BLaER1 (cell line): Measurements from ENCODE around the gene GFAP.

Experiments
- H3K27ac ChIP-seq: shearing (Covaris generic); formaldehyde crosslinking; 2 replicates; pipeline ENCODE4 v1.8.1; 2022
- H3K27me3 ChIP-seq: shearing (Covaris generic); formaldehyde crosslinking; 2 replicates; pipeline ENCODE4 v1.8.1; 2022
- H3K36me3 ChIP-seq: shearing (Covaris generic); formaldehyde crosslinking; 2 replicates; pipeline ENCODE4 v1.8.1; 2022
- H3K4me1 ChIP-seq: shearing (Covaris generic); formaldehyde crosslinking; 2 replicates; pipeline ENCODE4 v1.8.1; 2022
- H3K4me2 ChIP-seq: shearing (Covaris generic); formaldehyde crosslinking; 2 replicates; pipeline ENCODE4 v1.8.1; 2022
- H3K4me3 ChIP-seq: shearing (Covaris generic); formaldehyde crosslinking; 2 replicates; pipeline ENCODE4 v1.8.1; 2022
- H3K9ac ChIP-seq: shearing (Covaris generic); formaldehyde crosslinking; 2 replicates; pipeline ENCODE4 v1.8.1; 2022
- H3K9me3 ChIP-seq: shearing (Covaris generic); formaldehyde crosslinking; 2 replicates; pipeline ENCODE4 v1.8.1; 2022
- H4K20me1 ChIP-seq: shearing (Covaris generic); formaldehyde crosslinking; 2 replicates; pipeline ENCODE4 v1.8.1; 2022
- Cebpa-rat ChIP-seq: shearing (Covaris generic); IDR thresholded peaks from 2 replicates; pipeline ENCODE4 v1.8.1; 2022

The GFAP gene

DNA sequence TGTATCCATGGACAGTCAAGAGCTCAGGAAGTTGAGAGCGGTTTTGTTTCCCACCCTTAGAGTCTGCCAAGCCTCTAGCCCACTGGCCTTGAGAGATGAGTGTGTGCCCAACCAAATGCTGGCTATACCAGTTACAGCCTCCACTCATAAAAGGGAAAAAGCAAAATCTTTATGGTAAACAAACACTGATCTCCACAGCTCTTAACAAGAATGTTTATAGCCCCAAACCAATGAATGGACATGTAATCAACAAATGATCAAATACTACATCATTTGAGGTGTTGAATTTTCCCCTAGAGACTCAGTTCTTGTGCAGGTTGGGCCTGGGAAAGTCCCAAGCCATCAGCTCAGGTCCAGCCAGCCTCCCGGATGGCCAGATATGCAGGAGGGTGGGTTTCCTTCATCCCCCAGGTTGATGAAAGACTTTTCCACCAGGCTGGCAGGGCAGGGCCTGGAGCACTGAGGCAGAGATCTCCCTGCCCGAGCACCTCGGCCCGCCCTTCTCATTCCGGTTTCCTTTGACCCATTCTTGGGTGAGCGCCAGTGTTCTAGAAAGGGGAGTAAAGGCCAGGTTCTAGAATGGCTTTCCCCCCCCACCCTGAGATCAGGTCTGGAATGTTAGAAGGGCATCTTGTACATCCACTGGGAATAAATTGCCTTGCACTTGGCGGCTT lies 12.2 kb downstream of the GFAP start:
- H3K4me3 ChIP-seq, result no peak overlapping the region
- no peaks in the 10 kb centered on the region for H3K36me3 ChIP-seq
- H3K9ac ChIP-seq, result no peak overlapping the region
- H3K9me3 ChIP-seq, result no peaks in the 10 kb centered on the region
- no peak overlapping the region for H3K4me2 ChIP-seq
- H3K4me1 ChIP-seq, result peaks cover 32% of the 10 kb centered on the region
- peaks cover 3% of the 10 kb centered on the region; the same call in 1 of the 2 replicates for H4K20me1 ChIP-seq
- TF ChIP-seq Cebpa-rat, result no peak
- H3K27me3 ChIP-seq, result peaks cover 36% of the 10 kb centered on the region
- no peak overlapping the region for H3K27ac ChIP-seq

DNA sequence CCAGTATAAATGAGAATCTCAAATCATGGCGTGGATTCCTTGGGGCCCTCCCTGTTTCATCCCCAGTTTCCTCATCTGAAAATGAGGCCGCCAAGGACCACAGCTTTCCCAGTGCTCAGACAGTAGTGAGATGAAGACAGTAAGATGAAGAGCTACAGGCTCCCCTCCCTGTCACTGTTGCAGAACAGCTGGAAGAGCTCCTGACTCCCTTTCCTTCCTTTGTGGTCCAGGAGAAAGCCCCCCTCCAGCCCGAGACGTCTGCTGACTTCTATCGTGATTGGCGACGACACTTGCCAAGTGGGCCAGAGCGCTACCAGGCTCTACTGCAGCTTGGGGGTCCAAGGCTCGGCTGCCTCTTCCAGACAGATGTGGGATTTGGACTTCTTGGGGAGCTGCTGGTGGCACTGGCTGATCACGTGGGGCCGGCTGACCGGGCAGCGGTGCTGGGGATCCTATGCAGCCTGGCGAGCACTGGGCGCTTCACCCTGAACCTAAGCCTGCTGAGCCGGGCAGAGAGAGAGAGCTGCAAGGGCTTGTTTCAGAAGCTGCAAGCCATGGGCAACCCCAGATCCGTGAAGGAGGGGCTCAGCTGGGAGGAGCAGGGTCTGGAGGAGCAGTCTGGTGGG lies 13.1 kb downstream of the GFAP start:
- Histone ChIP-seq H3K36me3 (no peaks in the 10 kb centered on the region), H3K27ac (no peak overlapping the region), H4K20me1 (peaks cover 12% of the 10 kb centered on the region), H3K4me3 (no peak overlapping the region), H3K27me3 (peaks cover 36% of the 10 kb centered on the region), H3K9ac (no peak overlapping the region), H3K4me1 (peaks cover 33% of the 10 kb centered on the region), H3K9me3 (no peaks in the 10 kb centered on the region), H3K4me2 (no peak overlapping the region)
- TF ChIP-seq Cebpa-rat, result no peak

DNA sequence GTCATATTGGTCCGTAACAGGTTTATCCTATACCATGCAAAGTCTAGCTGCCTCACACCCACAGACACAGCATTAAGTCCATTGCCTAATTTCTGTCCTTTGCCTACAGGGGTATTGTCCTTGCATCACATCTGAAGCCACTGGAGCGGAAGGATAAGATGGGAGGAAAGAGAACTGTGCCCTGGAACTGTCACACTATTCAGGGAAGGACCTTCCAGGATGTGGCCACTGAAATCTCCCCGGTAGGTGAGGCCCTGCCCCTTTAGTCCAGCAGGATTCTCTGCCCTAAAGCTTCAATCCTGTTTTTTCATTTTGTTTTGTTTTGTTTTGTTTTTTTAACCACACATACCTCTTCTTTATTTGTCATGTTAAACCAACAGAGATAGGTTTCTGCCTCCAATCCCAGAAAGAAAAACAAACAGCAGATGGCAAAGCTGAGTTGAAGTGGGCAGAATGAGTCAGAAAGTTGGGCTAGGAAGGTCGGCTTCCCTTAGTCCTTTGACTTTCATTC lies 13.8 kb downstream of the GFAP start:
- no peak overlapping the region for H3K4me2 ChIP-seq
- no peaks in the 10 kb centered on the region for H3K9me3 ChIP-seq
- 0 out of 2 replicates have a peak overlapping the region, but pooled peaks have one; percentile 5 for H3K9ac ChIP-seq
- no peak overlapping the region for H3K4me3 ChIP-seq
- H3K27ac ChIP-seq, result no peak overlapping the region
- peaks cover 20% of the 10 kb centered on the region for H4K20me1 ChIP-seq
- TF ChIP-seq Cebpa-rat, result no peak
- H3K36me3 ChIP-seq, result peaks cover 5% of the 10 kb centered on the region; the same call in 1 of the 2 replicates
- peaks cover 36% of the 10 kb centered on the region for H3K27me3 ChIP-seq
- peaks cover 37% of the 10 kb centered on the region for H3K4me1 ChIP-seq

DNA sequence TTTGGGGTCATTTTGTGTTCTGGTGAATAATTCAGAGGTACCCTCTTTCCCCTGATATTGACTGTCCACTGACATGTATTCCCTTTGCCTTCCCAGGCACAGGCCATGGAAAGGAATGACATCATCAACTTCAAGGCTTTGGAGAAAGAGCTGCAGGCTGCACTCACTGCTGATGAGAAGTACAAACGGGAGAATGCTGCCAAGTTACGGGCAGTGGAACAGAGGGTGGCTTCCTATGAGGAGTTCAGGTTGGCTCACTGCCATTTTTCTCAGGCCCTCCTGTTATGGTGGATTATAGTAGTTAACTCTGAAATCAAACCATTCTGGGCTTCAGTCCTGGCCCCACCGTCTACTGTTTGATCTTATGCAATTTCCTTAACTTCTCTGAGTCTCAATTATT lies 14.4 kb downstream of the GFAP start:
- H3K9ac ChIP-seq, result 0 out of 2 replicates have a peak overlapping the region, but pooled peaks have one; percentile 5
- peaks cover 11% of the 10 kb centered on the region; the same call in 1 of the 2 replicates for H3K36me3 ChIP-seq
- no peaks in the 10 kb centered on the region for H3K9me3 ChIP-seq
- no peak overlapping the region for H3K27ac ChIP-seq
- H3K4me1 ChIP-seq, result peaks cover 37% of the 10 kb centered on the region
- H4K20me1 ChIP-seq, result peaks cover 26% of the 10 kb centered on the region
- H3K27me3 ChIP-seq, result peaks cover 36% of the 10 kb centered on the region
- H3K4me2 ChIP-seq, result no peak overlapping the region
- no peak overlapping the region for H3K4me3 ChIP-seq
- TF ChIP-seq Cebpa-rat, result no peak

DNA sequence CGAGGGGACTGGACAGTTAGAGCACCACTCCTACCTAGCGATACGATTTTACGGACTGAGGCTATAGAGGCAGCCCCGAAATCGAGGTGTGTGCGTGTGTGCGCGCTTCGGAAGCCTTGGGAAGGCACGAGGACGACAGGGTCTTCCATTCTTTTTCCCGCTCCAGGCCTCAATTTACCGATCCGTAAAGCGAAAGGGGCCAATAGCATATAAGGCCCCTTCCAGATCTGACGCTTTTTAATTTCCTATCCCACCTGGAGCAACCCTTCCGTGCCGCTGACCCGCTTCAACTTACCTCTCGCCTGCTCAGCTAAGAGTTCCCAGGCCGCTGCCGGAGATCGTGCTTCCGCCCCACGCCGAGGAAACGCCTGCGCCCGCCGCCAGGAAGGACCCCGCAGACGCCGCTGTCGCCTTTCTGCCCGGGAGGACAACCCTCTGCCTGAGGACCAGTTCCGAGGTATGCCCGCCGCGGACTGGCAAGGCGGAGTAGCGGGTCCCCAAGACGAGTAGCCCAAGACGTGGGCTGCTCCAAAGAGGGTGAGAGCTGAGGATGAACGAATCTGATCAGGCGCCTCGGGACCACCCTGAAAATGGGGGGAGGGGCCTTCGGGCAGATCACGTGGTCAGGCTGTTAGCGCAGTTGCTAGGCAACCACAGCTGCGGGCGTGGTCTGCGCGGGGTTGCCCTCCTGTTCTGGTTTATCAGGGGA lies 16.1 kb downstream of the GFAP start, which contains the start of gene EFTUD2:
EFTUD2 (minus strand) TSS at position 372 of the 709 bp plus-strand sequence. CDS start 4,924 bp downstream, outside the sequence.
- H3K36me3 ChIP-seq, result peaks cover 28% of the 10 kb centered on the region
- H3K4me3 ChIP-seq, result peak within 1 kb of the TSS; percentile 81

DNA sequence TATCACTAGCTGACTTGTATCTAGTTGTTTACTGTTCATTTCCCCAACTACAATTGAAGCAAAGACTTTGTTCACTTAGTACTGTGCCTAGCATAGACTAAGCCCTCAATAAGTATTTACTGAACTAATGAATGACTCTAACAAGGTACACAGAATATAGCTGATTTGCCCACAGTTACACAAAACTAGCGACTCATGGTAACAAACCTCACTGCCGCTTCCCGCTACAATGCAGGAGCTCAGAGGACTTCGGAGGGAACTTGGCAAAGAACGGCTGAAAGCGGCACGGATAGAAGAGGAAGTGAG lies 16.6 kb downstream of the GFAP start:
- Histone ChIP-seq H3K4me2 (peak overlapping the region; percentile 99), H3K4me3 (peak overlapping the region; percentile 81), H3K9me3 (no peaks in the 10 kb centered on the region), H3K9ac (peak overlapping the region; percentile 97), H3K36me3 (peaks cover 33% of the 10 kb centered on the region), H3K27me3 (peaks cover 34% of the 10 kb centered on the region), H4K20me1 (peaks cover 48% of the 10 kb centered on the region), H3K27ac (peak overlapping the region; percentile 99), H3K4me1 (peaks cover 27% of the 10 kb centered on the region)
- TF ChIP-seq Cebpa-rat, result no peak

More for the DNA sequence above, 16.1 kb downstream of the GFAP start, which contains the start of gene EFTUD2:
- Histone ChIP-seq H4K20me1 (peaks cover 42% of the 10 kb centered on the region), H3K4me2 (peak within 1 kb of the TSS; percentile 99), H3K9ac (peak within 1 kb of the TSS; percentile 97), H3K27ac (peak within 1 kb of the TSS; percentile 99), H3K4me1 (peaks cover 27% of the 10 kb centered on the region), H3K27me3 (peaks cover 36% of the 10 kb centered on the region), H3K9me3 (no peaks in the 10 kb centered on the region)
- no peak for TF ChIP-seq Cebpa-rat

DNA sequence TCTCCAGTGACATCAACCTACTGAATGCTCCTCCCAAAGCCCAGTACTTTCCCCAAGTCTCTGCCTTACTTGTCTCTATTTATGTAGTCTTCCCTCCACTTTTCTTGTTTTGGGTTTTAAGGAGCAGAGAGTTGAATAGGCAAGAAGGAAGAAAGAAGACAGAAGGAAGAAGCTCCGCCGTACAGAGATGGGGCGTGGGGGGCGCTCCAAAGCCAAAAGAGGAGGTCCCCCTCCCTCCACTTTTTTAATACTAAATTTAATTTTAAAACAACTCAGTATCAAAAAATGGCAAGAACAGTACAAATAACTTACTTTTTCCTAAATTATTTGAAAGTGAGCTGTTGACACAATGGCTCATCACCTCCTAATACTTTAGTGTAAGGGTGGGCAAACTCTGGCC lies 20.7 kb downstream of the GFAP start:
- no peak overlapping the region for H3K9ac ChIP-seq
- peaks cover 71% of the 10 kb centered on the region for H3K36me3 ChIP-seq
- TF ChIP-seq Cebpa-rat, result no peak
- H3K4me3 ChIP-seq, result no peak overlapping the region
- no peaks in the 10 kb centered on the region for H3K9me3 ChIP-seq
- peaks cover 17% of the 10 kb centered on the region for H3K4me1 ChIP-seq
- no peaks in the 10 kb centered on the region for H3K27me3 ChIP-seq
- no peak overlapping the region for H3K27ac ChIP-seq
- peaks cover 75% of the 10 kb centered on the region for H4K20me1 ChIP-seq
- no peak overlapping the region for H3K4me2 ChIP-seq

DNA sequence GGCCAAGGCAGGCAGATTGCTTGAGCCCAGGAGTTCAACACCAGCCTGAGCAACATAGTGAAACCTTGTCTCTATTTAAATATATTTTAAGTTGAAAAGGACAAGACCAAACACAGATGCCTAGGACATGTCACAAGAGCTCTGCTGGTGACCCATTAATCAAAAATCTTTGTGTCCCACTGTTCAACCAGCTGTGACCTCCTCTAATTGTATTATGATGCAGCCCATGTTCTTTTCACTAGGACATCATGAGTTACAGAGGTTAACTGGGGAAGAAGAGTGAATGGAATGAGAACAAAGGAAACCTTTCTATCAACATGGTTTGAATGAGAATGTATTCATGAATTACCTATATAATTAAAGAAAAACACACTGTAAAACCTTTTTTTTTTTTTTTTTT lies 23.1 kb downstream of the GFAP start:
- peaks cover 95% of the 10 kb centered on the region for H3K36me3 ChIP-seq
- no peak for TF ChIP-seq Cebpa-rat
- peaks cover 87% of the 10 kb centered on the region for H4K20me1 ChIP-seq
- H3K4me2 ChIP-seq, result no peak overlapping the region
- H3K4me1 ChIP-seq, result peaks cover 20% of the 10 kb centered on the region
- H3K9me3 ChIP-seq, result no peaks in the 10 kb centered on the region
- H3K4me3 ChIP-seq, result no peak overlapping the region
- no peak overlapping the region for H3K9ac ChIP-seq
- no peaks in the 10 kb centered on the region for H3K27me3 ChIP-seq
- H3K27ac ChIP-seq, result no peak overlapping the region

DNA sequence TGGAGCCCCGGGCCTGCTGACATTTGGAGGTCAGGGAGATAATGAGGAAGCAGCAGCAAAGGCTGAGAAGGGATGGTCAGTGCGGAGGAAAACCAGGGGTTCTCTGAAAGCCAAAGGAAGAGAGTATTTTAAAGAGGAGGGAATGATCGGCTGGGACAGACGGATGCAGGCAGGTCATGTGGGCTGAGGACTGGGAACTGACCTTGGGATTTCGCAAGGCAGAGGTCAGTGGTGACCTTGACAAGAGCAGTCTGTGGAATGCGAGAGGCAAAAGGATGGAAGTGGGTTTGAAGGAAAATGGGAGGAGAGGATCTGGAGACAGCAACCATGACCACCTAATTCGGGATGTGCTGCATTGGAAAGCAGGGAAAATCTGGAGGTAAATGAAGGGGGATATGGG lies 26.3 kb downstream of the GFAP start:
- Histone ChIP-seq H3K9me3 (no peaks in the 10 kb centered on the region), H4K20me1 (peaks cover 72% of the 10 kb centered on the region), H3K4me1 (peaks cover 17% of the 10 kb centered on the region), H3K27ac (no peak overlapping the region), H3K9ac (no peak overlapping the region), H3K36me3 (peaks cover 97% of the 10 kb centered on the region), H3K4me3 (no peak overlapping the region), H3K27me3 (no peaks in the 10 kb centered on the region), H3K4me2 (peak overlapping the region; percentile 41; the same call in 1 of the 2 replicates)
- TF ChIP-seq Cebpa-rat, result no peak
